Measurements from ENCODE around the gene JOSD1. TPM values are rescaled to one million over a fixed set of nuclear protein-coding genes. Genes with fewer than 3 reads are reported as not detected.

Gene JOSD1
- total RNA-seq (2022; extraction: Qiagen RNA extraction) = 25.6 to 33.1 TPM (median 31.2 TPM) in 5 replicates

DNA sequence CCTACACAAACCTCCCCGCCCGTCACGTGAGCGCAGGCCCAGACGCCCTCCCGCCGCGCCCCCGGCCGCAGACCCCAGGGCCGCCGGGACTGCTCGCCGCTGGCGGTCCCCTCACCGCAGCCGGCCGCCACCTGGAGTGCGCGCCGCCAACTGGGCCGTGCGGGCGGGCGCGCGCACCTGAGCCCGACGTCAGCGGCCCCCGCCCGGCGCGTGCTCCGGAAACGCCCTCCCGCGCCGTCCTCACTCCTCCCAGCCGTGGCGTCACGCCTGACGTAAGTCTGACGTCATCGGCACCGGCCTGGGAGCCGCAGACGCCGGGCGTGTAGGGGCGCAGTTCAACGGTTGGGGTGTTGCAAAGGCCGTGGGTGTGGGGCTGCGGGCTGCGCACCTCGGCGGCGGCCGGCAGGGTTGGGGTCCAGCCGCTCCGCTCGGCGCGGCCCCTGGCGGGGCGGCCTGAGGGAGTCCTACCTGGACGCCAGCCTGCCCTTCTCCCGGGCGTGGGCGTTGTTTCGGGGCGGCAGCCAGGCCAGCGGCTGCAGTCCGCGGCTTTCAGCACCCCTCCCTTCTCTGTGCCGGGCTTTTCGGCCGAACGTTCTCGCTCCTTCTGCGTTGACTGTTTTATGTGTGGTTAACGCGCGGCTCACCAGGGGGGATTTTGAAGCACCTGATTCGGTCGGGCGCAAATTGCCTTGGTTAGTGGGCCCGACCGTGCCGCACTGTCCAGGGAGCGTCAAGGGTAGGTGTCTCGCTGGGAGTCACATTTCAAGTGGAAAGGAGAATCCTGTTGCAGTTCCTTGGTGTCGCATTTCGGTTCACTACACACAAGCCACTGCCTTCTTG, at the start of gene JOSD1:
TSS of gene JOSD1 (minus strand) at position 155 of the 840 bp plus-strand sequence. CDS start 956 bp downstream, outside the sequence.

DNA sequence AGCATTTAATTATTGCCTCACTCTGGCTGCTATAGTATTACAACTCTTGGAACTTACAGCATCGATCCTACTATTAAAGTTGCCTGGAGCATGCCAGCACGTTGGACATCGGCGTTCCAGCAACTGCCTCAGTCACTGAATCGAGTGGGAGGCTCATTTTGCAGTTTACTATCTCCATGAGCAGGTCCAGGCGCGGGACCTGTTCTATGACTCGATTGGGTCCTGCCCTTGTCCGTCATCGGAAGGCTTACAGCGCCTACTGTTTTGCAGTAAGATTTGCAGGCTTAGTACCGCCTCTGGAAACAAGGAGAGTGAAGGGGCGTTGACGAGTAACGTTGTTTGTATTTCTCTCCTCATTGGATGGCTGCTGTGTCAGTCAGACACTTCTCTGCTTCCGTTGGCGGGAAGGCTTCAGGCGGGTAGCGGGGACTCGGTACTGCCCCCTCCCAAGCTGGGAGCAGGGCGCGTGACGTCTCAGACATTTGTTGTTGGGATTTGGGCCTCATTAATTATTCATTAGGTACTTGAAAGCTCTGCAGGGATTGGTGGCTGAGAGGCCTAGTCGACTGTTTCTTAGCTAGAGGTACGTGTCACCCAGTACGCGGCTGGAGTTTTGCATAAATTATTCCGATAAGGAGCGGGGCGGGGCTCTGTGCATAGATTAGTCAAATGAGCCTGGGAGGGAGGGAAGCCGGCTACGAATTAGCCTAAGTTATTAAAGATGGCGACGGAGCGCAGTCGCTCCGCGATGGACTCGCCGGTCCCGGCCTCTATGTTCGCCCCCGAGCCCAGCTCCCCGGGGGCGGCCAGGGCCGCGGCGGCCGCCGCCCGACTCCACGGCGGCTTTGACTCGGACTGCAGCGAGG, 4.7 kb upstream of the JOSD1 start, which contains the start of gene GTPBP1:
TSS of gene GTPBP1 (plus strand) at position 710 of the 866 bp plus-strand sequence. CDS start at position 722, 12 bp downstream.

DNA sequence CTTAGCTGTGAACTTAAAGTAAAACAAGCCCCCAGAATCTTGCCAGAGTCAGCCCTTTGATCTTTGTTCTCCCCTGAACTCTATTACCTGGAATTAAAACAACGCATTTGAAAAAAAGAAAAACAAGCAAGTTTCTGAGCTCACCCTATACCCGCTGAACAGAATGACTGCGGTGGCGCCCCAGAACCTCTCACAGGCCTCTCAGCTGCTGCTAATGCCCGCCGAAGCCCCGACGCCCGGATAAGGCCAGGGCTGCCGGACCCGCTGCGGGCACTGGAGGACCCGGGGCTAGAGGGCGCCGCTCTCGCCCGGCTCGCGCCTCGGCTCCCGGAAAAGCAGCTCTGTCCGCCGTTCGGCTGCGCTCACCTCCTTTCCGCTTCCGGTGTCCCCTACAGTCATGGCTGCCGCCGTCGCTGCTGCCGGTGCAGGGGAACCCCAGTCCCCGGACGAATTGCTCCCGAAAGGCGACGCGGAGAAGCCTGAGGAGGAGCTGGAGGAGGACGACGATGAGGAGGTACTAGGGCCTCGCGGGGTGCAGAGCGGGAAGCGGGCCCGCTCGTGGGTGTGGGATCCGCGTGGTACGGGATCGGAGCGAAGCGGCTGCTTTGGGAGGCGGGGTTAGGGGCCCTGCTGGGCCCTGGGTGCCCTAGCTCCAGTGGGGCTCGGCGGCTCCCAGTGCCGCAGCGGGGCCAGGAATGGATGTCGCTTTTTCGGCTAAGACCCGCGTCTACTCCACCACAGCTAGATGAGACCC, 19.0 kb downstream of the JOSD1 start, which contains the start of gene TOMM22:
TSS of gene TOMM22 (plus strand) at position 376 of the 754 bp plus-strand sequence. CDS start at position 398, 22 bp downstream.

DNA sequence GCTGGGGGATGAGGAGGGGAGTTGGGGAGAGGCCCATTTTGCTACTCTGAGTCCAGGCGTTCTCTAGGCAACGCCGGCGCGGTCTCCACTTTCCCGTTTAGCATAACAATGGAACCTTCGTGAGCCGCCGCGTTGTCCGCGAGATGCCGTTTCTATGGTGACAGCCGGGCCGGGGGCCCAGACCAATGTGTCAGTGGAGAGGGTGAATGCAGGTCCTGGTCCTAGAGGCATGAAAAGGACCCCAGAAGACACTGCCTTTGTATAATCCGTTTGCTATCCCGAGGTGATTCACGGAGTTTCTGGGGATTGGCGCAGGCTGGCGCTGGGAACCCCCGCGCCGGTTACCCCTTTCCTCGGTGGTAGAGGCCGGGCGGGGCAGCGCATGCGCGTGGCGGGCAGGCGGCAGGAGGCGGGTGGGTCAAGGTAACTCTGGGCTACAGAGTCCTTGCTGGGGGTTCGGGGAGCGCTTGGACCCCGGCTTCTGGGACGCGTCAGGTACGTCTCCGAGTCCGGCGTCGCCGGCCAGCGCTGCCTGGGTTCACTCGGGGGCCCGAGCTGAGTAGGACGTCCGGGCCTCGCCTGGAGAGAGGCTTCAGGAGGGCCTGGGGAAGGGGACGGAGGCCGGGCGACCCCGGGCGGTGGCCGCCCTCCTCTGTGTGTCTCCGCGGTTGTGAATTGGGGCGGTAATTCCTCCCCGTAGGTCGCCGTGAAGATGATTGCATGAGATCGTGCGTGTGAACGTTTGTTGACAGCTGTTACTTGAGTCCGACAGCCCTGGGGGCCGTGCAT, 44.3 kb downstream of the JOSD1 start, which contains the start of the genes CBY1 and FAM227A:
TSS of gene CBY1 (plus strand) at position 383 of the 789 bp plus-strand sequence. CDS start 11,417 bp downstream, outside the sequence.
TSS of gene FAM227A (minus strand) at position 137 of the 789 bp plus-strand sequence. CDS start 6,224 bp downstream, outside the sequence.

Other genes with a start within 250 kb of the JOSD1 start
- 0.18 to 0.56 TPM (median 0.35 TPM) in 5 replicates for gene KCNJ4, start 245.7 kb downstream of the JOSD1 start, total RNA-seq (2022; extraction: Qiagen RNA extraction)
- gene KDELR3, start 232.8 kb downstream of the JOSD1 start, total RNA-seq (2022; extraction: Qiagen RNA extraction) = 17.2 to 20.9 TPM (median 19.8 TPM) in 5 replicates
- gene DDX17, start 194.6 kb downstream of the JOSD1 start, total RNA-seq (2022; extraction: Qiagen RNA extraction) = 81.7 to 92.8 TPM (median 89.6 TPM) in 5 replicates
- 1.9 to 6.7 TPM (median 2.9 TPM) in 5 replicates for gene DMC1, start 130.8 kb downstream of the JOSD1 start, total RNA-seq (2022; extraction: Qiagen RNA extraction)
- gene FAM227A, start 44.6 kb downstream of the JOSD1 start, total RNA-seq (2022; extraction: Qiagen RNA extraction) = 0.74 to 1.3 TPM (median 0.75 TPM) in 5 replicates
- gene CBY1, start 44.3 kb downstream of the JOSD1 start, total RNA-seq (2022; extraction: Qiagen RNA extraction) = 13.9 to 15.6 TPM (median 14.4 TPM) in 5 replicates
- 67.4 to 82.8 TPM (median 70.6 TPM) in 5 replicates for gene TOMM22, start 19.0 kb downstream of the JOSD1 start, total RNA-seq (2022; extraction: Qiagen RNA extraction)
- gene GTPBP1, start 5.0 kb upstream of the JOSD1 start, total RNA-seq (2022; extraction: Qiagen RNA extraction) = 7.2 to 9.7 TPM (median 7.9 TPM) in 5 replicates
- gene SUN2, start 55.1 kb upstream of the JOSD1 start, total RNA-seq (2022; extraction: Qiagen RNA extraction) = 22.9 to 39.1 TPM (median 37.9 TPM) in 5 replicates
- gene DNAL4, start 93.2 kb upstream of the JOSD1 start, total RNA-seq (2022; extraction: Qiagen RNA extraction) = 6.9 to 11.4 TPM (median 10.6 TPM) in 5 replicates
- gene NPTXR, start 143.1 kb upstream of the JOSD1 start, total RNA-seq (2022; extraction: Qiagen RNA extraction) = 8.6 to 10.9 TPM (median 9.9 TPM) in 5 replicates
- gene CBX6, start 171.3 kb upstream of the JOSD1 start, total RNA-seq (2022; extraction: Qiagen RNA extraction) = 21.9 to 31.8 TPM (median 28.4 TPM) in 5 replicates